Mucosa of stomach (tissue), 1 donor: ENCODE results near the gene IL10.

Experiments used
- H3K27me3 ChIP-seq: one replicate; pipeline ENCODE4 v1.7.0; 2013; ENCODE audit warnings: mild to moderate bottlenecking, low read length; ENCODE audit not compliant: control insufficient read depth, insufficient read depth
- H3K36me3 ChIP-seq: one replicate; pipeline ENCODE4 v1.7.0; 2013; ENCODE audit warnings: low read length; ENCODE audit not compliant: control insufficient read depth, insufficient read depth
- H3K4me1 ChIP-seq: one replicate; pipeline ENCODE4 v1.7.0; 2013; ENCODE audit warnings: mild to moderate bottlenecking, low read length; ENCODE audit not compliant: control insufficient read depth, insufficient read depth
- H3K4me3 ChIP-seq: one replicate; pipeline ENCODE4 v1.7.0; 2013; ENCODE audit warnings: low read length
- H3K9ac ChIP-seq: one replicate; pipeline ENCODE4 v1.7.0; 2013; ENCODE audit warnings: mild to moderate bottlenecking, low read length, moderate library complexity
- H3K9me3 ChIP-seq: one replicate; pipeline ENCODE4 v1.7.0; 2013; ENCODE audit warnings: mild to moderate bottlenecking, low read length, moderate library complexity; ENCODE audit not compliant: control insufficient read depth
- donor health status: Pancreatic carcinoma.

IL10 gene

GRCh38 chr1:206723805-206724472 is 48.4 kb downstream of the IL10 start:
- no peak overlapping the region for H3K9ac ChIP-seq
- H3K9me3 ChIP-seq: no peaks in the 10 kb centered on the region
- no peaks in the 10 kb centered on the region for H3K36me3 ChIP-seq
- H3K4me1 ChIP-seq: peaks cover 31% of the 10 kb centered on the region
- H3K27me3 ChIP-seq: no peaks in the 10 kb centered on the region
- H3K4me3 ChIP-seq: no peak overlapping the region

DNA sequence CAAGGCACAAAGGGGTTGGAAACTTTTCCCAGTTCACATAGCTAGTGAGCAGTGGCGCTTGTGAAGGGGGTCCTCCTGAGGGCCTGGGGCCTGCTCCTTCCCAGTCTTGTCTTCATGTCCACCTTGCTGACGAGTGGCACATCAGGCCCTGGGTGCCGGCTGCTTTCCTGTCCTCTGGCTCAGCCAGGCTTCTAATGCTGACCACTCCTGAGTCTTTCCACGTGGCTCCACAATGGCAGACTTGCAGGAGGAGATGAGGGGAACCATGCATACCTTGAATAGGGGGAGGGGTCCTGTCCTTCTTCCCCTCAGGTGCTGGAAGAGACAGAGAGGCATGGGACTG is 48.9 kb downstream of the IL10 start:
- H3K9me3 ChIP-seq: no peaks in the 10 kb centered on the region
- no peaks in the 10 kb centered on the region for H3K27me3 ChIP-seq
- no peak overlapping the region for H3K4me3 ChIP-seq
- peaks cover 31% of the 10 kb centered on the region for H3K4me1 ChIP-seq
- H3K9ac ChIP-seq: no peak overlapping the region
- no peaks in the 10 kb centered on the region for H3K36me3 ChIP-seq

- H3K36me3 ChIP-seq: no peaks in the 10 kb centered on the region
- H3K27me3 ChIP-seq: no peaks in the 10 kb centered on the region
- H3K4me1 ChIP-seq: peaks cover 31% of the 10 kb centered on the region
- no peak overlapping the region for H3K4me3 ChIP-seq
- H3K9ac ChIP-seq: no peak overlapping the region
- H3K9me3 ChIP-seq: no peaks in the 10 kb centered on the region
Measured at GRCh38 chr1:206722751-206723461, 49.4 kb downstream of the IL10 start.

DNA sequence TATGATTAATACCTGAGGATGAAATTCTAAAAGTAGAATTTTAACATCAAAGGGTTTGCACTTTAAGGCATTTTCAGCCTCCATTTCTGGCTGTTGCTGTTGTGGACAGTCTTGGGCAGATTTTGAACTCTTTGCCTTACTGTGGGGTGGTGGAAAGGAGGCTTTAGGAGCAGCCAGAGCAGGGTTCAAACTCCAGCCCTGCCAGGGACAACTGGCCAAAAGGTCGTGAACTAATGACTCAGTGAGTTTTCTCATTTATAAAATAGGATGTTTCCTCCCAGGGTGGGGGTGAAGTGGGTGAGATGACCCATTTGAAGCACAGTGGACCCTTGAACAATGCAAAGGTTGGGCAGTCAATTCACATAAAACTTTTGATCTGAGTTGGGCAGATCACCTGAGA is 50.8 kb downstream of the IL10 start:
- no peak overlapping the region for H3K4me3 ChIP-seq
- H3K36me3 ChIP-seq: no peaks in the 10 kb centered on the region
- no peaks in the 10 kb centered on the region for H3K27me3 ChIP-seq
- H3K9ac ChIP-seq: no peak overlapping the region
- no peaks in the 10 kb centered on the region for H3K9me3 ChIP-seq
- peaks cover 33% of the 10 kb centered on the region for H3K4me1 ChIP-seq

DNA sequence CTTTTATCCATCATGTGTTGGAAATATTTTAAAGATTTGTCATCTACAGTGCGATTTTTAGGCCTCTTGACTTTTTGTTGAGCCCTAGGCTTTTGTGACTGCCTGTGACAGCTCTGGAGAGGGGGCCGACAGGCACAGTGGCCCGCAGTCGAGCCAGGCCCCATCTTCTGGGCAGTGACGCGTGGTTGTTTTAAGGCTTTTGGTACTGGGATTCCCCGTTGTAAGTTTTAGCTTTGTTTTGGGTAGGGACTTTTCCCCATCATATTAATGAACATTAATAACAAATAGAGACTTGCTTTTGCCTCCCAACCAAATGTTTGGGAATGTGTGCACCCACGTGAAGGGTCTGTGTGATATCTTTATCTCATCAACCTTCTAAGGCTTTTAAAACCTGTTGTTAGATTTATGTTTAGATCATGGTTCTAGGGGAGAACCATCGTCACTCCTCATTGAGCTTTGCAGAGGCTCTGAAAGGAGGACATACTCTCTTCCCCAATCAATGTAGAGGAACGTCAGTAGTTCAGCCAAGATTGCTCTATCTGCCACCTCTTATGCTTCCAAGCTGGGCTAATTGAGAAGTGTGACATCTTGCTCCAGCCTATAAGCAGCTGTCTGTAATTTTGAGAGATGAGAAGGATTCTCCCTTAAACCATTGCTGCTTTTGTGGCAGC is 53.0 kb downstream of the IL10 start:
- Histone ChIP-seq H3K9me3 (no peaks in the 10 kb centered on the region), H3K36me3 (no peaks in the 10 kb centered on the region), H3K4me3 (no peak overlapping the region), H3K27me3 (no peaks in the 10 kb centered on the region), H3K9ac (no peak overlapping the region), H3K4me1 (peaks cover 43% of the 10 kb centered on the region)

DNA sequence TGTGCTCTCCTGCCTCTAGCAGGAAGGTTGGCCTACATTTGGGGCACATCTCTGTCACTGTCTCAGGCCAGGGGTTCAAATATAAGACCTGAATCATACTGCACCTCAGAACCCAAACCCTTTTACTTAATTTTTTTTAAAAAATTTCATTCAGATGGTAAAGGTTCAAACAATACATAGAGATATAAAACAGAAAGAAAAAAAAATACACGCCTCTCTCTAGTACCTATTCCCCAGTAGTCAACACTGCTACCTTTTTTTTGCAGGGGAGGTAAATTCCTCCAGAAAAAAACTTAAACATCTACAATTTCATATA is 54.7 kb downstream of the IL10 start:
- Histone ChIP-seq H3K27me3 (no peaks in the 10 kb centered on the region), H3K4me1 (peaks cover 48% of the 10 kb centered on the region), H3K36me3 (no peaks in the 10 kb centered on the region), H3K9me3 (no peaks in the 10 kb centered on the region), H3K4me3 (no peak overlapping the region), H3K9ac (no peak overlapping the region)
